HG02678 (cell line): ENCODE data around the gene MAFG.
A peak's percentile ranks its signal among the peaks of the same experiment; 100 is the strongest.

Experiments used
- ATAC-seq: cut with Tn5 transposase; IDR thresholded peaks from one replicate; pipeline ENCODE4 v1.9.1; 2021; ENCODE audit warnings: mild to moderate bottlenecking, moderate library complexity; ENCODE audit not compliant: unreplicated experiment

MAFG gene

GRCh38 chr17:81927653-81928543 is at the start of gene MAFG:
TSS of gene MAFG (minus strand) at chr17:81927735. CDS start at chr17:81923185, 4,550 bp downstream.
- peak; percentile 70 for ATAC-seq

DNA sequence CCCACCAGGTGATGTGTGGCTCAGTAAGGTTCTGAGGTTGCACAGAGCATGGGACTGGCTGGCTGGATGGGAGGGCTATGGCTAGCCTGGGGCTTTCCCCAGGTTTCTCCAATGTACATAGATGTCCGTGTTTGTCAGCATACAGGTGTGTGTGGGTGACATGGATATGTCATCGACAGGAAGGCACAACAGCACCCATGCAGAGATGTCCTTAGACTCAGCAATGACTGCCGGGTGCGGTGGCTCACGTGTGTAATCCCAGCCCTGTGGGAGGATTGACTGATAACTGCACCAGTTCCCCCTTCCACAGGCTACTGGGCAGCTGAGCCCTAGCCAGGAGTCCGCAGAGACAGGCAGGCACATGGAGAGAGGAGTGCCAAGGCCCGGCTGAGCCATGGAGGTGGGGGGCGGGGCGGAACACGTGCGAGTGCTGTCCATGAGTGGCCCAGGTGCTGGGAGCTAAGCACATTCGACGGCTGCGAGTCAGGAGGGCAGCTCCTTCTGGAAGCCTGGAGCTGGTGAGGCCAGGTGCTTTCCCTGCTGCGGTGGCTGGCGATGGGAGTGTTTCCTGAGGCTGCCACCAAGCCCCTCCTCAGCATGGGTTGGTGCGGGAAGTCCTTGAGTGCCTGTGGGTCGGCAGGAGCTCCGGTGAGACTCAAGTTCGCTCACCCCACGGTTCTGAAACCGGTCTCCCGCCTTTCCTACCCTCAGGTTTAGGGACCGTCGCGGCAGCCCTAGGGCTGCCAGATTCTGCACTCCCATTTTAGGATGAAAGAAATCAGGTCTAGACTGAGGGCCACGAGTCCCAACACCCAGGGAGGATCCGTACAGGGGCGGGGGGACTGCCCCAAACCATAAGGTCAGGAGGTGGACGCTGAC is 49.0 kb upstream of the MAFG start:
- peak; percentile 2 for ATAC-seq

- no peak for ATAC-seq
These were observed 45.9 kb upstream of the MAFG start for GRCh38 chr17:81973432-81973831.

- no peak for ATAC-seq
These were observed 41.6 kb upstream of the MAFG start for GRCh38 chr17:81968850-81969812.

DNA sequence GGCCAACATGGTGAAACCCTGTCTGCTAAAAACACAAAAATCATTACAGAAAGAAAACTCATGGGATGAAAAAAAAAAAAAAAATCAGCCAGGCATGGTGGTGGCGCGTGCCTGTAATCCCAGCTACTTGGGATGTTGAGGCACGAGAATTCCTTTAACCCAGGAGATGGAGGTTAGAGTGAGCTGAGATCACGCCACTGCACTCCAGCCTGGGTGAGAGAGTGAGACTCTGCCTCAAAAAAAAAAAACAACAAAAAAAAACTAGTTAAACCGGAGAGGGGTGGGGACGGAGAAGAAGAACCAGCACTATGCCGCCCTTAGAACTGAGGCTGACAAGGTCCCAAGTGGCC is 40.8 kb upstream of the MAFG start:
- ATAC-seq: no peak

- peak; percentile 55 for ATAC-seq
These were observed 40.2 kb upstream of the MAFG start for GRCh38 chr17:81967533-81968395.

- no peak for ATAC-seq
These were observed 39.7 kb upstream of the MAFG start for GRCh38 chr17:81967244-81967532.

DNA sequence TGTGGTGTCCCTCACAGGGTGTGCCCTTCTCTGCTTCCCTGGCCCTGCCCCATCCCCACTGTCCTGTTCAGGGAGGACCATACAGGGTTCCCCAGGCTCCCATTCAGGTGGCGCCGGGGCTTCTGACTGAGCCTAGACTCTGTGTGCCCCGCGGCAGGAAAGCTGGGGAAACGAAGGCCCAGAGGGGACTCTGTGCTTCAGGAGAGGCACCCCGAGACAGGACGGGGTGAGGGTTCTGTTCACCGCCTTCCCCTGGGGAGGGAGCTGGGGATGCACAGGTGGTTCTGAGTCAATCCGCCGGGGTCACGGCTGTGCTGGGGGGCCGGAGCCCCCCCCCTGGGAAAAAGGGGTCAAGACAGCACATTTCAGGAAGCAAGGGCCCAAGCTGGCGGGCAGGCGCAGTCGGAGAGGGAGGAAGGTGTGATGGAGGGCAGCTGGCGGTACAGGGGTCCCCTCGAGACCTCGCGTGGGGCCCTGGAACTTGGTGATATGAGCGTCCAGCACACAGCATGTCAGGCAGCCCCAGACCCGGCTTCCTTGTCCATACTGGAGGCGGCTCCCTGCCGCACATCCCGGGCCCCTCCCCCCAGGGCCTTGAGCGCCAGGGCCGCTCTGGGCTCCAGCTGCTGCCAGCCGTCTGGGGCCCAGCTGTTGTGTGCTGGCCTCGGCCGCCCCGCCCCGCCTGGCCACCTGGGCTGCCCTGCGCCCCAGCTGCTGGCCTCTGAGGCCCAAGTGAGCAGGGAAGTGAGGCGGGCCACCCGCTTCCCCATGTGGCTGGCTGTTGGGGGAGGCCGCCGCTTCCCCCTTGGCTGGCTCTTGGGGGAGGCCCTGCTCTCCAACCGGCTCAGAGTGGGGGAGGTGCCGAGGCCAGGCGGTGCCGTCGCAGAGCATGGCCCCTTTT is 39.1 kb upstream of the MAFG start:
- no peak for ATAC-seq

- ATAC-seq: no peak
These were observed 36.7 kb upstream of the MAFG start for GRCh38 chr17:81964081-81964849.

DNA sequence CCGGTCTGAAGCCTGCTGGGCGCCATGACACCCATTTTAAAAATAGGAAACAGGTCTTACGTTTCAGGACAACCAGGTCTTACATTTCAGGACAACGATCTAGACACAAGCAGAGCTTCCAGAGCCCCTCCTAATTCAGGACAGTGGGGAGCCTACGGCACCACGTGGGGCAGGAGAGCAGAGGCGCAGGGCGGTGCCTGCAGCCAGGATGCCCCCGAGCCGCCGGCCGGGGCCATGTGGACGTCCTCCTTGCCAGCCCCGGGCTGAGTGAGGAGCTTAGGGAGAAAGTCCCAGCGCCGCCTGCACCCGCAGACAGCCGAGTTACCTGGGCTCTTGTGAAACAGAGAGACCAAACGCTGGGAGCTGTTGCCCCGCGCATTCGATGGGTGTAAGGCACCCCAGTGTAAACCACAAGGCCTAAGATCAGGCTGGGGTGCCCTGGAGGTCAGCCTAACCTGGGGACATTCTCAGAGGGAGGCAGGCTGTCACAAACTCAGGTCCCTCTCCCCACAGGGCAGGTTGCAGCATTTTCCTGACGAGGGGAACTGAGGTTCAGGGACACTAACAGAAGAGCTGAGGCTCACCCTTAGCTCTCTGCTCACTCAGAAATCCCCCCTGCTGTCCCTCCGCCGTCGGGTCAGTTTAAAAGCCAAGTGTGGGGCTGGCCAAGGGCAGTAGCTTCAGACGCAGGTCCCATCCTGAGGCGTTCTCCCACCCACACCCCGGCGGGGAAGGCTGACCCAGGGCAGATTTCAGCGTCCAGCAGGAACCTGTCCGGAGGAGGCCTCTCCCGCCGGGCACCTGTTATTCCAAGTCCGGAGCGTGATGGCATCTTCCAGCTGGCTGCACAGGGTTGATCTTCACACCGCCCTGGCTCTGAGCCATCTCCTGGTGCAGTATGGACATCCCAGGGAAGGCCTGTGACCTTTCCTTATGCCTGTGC is 35.2 kb upstream of the MAFG start:
- no peak for ATAC-seq

GRCh38 chr17:81961521-81962498 is 34.3 kb upstream of the MAFG start:
- no peak for ATAC-seq

DNA sequence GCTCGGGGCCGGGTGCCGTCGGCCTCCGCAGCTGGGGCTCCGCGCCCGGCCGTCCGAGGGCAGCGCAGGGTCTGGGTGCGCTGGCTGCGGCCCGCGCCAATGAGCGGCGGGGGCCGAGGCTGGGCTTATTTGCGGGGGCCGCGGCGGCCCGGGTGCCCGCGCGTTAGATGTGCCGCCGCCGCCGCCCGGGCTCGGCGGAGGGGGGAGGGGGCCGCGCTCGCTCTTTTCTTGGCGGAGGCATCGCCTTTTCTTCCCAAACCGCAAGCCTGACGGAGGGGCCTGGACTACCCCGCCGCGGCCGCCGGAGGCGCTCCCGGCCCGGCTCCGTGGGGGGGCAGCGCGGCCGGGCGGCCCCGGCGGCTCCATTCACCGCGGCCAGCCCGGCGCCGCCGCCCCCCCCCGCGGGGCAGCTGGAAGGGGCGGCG is 33.6 kb upstream of the MAFG start, which contains the start of gene NOTUM:
Gene NOTUM (minus strand): TSS at position 101 of the 425 bp plus-strand sequence. CDS start 278 bp downstream, outside the sequence.
- no peak for ATAC-seq

GRCh38 chr17:81960130-81960958 is 32.8 kb upstream of the MAFG start:
- no peak for ATAC-seq

DNA sequence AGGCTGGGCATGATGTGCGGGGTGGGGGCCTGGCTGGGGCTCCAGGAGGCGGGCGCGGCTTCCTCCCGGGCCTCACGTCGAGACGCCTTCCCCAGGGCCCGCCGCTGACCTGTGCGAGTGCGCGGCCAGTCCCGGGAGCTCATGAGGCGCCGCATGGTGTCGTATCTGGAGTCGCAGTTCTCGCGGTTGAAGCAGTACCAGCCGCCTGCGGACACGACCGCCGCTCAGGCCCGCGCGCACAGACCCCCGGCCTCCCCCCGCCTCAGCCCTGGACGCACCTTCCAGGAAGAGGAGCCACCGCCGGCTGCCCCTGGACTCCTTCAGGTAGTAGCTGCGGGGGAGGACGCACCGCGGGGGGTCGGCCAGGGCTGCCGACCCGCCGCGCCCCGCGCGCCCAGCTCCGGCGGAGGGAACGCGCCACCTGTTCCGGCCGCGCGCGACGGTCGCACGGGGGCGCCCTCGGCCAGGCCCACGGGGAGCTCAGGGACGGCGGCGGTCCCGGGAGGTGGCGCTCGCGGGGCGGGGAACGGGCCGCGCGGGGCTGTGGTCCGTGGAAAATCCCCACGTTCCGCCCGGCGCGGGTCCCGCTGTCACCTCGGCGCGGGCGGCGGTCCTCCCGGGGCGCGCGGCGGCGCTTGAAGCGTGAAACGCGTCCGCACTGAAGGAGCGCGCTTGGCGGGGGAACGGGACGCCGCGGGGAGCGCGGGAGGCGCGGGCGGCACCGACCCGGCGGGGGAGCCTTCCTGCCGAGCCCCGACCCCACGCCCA is 32.0 kb upstream of the MAFG start:
- ATAC-seq: peak; percentile 67
